CD1c-positive myeloid dendritic cell (primary cell): ENCODE measurements around the gene GGT5.
A peak's percentile ranks its signal among the peaks of the same experiment; 100 is the strongest.
"Not testable (repeated sequence)": the region's sequence is repeated elsewhere in the genome, so short reads cannot be mapped to it uniquely, and the experiment has no call there.

Source experiments
- DNase-seq: peaks from one replicate; pipeline ENCODE4 v3.0.0-alpha.2; 2016; ENCODE audit errors: extremely low spot score

GGT5 gene

DNA sequence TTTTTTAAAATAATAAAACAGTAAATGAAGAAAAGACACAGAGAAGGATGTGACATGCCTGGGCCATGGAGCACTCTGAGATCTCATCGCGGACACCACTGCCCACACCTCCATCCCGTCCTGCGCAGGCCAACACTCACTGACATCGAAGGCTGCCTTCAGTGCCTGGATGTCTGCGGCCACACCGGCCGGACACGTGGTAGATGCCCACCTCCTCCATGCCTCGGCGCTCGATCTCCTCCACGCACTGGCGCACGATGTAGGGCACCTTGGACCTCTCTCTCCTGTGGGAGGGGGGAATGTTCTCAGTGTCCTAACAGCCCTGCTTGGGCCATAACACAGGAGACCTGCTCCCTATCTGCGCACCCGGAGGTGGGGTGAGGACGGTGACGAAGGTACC lies 18.6 kb upstream of the GGT5 start:
- DNase-seq = not testable (repeated sequence)

DNA sequence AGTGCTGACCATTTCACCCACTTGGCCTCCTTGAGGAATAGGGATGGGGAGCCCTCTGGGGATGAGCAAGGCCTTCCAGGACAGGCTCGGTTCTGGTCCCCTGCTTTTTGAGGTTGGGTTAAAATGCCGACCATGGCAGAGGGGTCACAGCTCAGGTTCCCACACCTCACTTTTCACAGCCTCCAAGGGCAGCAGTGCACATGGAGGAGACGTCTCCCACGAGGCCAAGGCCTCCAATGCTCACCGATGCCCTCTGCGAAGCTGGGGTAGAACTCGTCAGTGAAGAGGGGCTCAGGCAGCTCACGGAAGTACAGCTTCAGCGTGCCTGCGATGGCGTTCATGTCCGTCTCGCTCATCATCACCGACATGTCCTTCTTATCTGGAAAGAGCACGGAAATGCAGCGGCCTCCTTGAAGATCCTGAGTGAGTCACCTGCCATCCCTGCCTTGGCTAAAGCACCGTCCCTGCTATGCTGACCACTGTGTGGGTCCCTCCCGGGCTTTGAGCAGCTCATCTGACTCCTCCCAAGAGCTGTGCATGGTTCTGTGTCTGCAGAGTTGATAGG lies 17.4 kb upstream of the GGT5 start:
- DNase-seq = not testable (repeated sequence)

DNA sequence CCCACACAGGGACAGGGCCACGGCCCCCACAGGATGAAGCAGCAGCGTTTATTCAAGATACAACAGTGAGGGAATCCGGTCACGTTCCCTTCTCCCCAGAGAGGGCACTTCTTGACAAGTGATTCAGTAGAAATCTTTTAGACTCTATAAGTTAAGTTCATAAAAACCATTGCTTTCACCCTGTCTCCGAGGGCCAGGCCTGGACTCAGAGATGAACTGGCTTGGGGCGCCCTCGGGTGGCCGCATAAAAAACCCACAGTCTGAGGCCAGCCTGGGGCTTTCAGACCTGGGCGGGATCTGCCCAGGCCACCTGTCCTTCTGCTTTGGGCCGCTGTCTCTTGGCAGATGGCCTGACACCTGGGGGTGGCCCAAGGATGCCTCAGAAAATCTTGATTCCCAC lies 14.6 kb upstream of the GGT5 start:
- DNase-seq = peak; percentile 82

DNA sequence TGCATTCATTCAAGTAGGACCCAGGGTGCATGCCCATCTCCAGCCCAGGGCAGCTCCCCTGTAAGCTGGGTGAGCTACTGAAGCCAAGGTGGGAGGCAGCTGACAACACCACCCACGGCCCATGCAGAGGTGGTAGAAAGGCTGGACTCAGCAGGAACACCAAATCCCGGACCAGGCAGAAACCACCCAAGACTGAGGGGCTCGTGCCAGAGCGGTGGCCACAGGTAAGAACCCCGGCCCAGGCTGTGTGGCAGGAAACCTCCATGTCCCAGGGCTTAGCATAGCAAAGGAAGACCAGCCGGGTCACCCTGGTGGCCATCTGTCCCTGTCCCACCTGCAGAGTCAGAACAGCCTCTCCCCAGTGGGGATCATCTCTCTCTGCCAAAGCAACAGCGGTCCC lies 11.9 kb upstream of the GGT5 start:
- DNase-seq = not testable (repeated sequence)

DNA sequence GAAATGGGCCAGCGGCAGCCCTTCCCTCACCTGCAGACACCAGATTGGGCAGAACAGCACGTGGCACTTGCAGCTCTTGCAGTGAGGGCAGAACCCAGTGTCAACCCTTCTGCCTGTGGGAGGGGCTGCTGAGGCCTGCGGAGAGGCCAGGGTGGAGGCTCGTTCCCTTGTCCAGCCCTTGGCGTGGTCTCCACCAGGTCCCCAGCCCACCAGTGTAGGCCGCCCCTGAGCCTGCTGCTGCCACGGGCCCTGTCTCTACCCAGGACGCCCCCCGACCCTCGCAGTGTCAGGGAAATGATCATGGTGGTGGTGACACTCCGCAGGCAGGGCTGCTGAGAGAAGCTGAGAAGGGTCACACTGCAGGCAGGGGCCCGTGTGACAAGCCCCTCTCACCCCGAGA lies 11.3 kb upstream of the GGT5 start:
- not testable (repeated sequence) for DNase-seq

DNA sequence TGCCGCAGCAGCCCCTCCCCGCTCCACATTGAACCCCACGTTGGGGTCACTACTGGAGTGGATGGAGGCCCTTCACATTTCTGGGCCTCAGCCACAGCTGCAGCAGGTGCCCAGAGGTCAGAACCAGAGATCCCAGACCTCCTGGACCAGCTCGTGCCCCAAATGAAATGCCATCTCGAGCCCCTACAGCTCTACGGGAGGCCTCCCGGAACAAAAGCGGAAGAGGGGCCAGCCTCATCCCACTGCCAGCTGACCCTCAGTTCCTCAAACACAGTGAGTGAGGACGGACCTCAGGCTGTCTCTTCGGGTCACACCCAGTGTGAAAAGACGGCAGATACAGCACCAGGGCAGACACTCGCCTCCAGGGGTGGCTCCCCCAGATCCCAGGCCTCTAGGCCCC lies 8.2 kb upstream of the GGT5 start:
- DNase-seq = not testable (repeated sequence)

DNA sequence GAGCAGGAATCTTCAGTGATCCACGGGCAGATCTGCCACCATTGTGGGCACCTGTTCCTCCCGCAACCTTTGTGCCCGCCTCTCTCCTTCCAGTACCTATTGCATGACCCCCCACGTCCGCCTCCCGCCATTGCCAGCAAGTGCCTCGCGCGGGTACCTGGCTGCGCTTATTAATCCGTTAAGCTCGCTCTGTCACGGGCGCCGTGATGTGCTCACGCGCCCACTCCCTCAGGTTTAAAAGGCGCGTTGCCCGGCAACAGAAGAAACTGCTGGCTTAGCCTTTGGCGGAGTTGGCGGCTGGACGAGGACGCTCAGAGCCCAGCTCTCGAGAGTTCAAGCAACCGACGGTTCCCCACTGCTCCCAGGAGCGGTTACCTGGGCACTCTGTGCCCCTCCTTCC lies 6.4 kb upstream of the GGT5 start:
- not testable (repeated sequence) for DNase-seq

DNA sequence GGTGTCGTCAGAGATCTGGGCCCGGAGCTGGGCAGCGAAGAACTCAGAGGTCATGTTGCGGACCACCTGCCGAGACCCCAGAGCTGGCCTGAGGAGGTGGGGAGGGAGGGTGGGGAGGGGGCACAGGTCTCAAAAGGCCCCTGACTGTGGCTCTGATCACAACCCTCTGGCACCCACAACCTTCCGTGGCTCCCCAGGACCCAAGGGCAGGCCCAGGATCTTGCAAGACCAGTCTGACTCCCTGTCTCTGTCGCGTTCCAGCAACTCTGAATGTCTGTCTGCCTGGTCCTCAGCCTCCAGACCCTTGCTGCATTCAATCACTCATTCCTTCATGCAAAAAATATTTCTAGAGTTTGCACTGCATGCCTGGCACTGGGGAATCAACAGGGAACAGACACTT lies 4.5 kb upstream of the GGT5 start:
- not testable (repeated sequence) for DNase-seq

DNA sequence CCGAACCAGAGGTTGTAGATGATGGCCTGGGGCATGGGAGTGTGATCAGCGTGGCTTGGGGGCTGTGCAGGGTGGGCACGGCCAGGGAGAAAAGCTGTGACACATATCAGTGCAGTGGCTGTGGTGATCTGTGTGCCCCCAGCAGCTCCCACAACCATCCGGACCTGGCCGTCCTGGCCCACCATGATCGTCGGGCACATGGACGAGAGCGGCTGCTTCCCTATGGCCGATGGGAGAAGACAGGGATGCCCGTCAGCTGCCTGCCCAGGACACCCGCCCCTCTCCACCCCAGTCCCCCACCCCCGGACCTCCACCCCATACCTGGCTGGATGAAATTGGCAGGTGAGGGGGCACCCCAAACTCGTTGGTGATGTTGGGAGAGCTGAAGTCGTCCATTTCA lies 3.7 kb upstream of the GGT5 start:
- DNase-seq = not testable (repeated sequence)

DNA sequence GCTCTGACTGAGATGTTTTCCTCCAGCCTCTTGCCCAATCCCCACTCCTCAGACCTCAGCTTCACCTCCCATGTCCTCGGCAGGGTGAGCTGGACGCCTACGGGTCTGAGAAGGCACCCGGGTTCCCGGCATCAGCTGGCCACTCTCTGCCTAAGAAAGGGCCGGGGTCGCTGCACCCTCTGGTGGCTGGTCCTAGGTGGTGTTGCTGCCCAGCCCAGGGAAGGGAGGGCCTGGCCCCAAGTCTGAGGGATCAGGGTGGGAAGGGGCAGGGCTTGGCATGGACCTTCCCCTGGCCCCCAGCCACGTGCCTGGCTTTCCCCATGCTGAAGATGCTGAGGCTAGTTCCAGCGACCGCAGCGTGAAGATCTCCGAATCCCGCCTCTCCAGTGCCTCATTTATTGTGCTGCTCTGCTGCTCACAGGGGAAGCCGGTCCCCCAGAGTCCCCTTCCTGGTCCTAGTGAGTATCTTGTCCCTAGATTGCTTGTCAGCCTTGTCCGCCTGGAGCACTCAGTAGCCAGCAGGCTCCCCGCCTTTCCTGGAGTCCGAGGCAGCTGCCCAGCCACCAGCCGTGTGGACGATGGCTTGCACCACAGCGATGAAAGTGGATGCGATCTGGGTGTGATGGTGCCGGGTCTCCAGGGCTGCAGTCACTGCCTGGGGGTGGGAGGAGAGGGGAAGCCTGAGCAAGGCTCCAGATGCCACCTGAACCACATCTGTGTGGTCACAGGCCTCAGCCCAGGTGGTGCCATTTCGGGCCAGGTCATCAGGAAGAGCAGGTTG lies 2.9 kb upstream of the GGT5 start:
- peak; percentile 84 for DNase-seq

DNA sequence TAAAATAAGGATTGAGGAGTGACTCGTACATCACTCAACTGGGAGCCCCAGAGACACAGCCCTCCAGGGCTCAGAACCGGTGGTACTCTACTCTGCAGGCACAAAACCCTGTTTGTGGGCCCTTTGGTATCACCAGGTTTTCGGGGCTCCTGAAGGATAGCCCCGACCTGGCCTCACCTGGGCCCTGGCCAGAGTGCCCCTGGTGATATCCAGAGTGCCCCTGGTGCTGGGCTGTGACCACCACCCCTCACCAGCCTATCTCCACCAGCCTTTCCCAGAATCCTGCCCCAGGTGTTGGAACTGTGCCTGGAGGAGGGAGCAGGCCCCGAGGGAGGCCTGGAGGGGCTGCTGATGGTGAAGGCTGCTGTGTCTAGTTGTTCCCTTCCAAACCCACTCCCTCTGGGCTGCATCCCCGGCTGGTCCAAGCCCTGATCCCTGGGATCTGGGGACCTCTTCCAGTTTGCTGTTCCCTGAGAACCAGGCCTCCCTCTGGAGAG lies 2.2 kb upstream of the GGT5 start:
- DNase-seq = no peak

DNA sequence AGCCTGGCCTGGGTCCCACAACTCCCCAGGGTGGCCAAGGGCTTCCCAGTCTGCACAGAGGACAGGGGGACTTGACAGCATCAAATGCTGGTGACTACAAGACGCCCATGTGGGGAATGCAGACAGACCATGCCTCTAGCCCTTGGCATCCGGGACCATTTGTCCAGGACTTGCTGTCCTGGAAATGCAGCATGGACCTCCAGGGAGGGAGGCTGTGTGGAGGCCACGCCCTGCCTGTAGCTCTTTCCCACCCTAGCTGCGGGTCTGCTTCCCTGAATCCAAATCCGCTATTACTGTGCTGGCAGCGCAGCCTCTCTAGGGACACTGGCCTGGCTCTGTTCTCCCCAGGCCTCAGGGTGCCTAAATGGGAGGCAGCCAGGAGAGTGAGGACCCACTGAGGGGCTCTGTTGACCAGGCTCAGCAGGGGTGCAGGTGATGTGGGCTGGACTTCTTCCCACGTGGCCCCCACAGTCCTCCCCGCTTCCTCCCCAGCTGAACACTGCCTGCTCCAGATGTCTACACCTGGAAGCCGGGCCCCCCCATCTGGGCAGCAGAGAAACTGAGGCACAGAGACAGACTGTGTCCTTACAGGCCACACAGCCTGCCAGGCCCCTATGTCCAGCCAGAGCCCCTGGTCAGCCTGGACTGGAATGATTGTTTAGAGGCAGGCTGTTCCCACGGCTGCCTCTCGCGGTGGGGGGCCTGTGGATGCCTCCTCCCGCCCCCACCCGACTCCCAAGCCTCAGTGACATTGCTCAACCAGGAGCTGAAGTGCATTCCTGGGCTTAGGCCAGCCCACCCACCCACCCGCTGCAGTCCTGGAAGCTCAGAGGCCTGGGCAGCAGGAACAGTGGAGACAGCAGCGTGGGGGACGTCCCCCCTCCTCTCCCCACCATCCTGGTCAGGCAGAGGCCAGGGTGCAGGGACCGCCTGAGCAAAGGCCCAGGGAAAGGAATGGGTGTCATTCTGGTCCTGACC lies 991 bp upstream of the GGT5 start:
- not testable (repeated sequence) for DNase-seq

DNA sequence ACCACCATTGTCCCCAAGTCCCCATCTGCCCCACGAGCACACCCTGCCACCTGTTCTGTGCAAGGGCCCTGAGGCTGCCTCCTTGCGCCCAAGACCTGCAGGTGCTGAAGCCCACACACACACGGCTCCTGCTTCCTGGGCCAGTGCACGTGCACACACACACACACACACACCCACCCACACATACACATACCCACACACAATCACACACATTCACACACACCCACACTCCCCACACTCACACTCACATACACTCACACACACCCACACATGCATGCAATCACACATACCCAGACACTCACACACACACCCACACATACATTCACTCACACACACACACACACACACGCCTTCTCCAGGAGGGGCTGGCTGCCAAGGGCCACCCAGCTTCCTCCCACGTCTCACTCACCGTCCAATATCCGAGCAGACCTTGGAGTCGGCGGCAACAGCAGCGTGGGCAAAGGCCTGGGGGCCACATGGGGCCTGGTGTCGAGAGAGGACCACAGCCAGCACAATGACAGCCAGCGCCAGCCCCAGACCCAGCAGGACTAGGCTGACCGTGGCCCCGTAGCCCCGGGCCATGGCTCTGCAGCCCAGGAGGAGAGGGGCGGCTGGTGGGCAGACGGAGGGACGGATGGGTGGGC lies 616 bp downstream of the GGT5 start:
- DNase-seq = peak; percentile 31

DNA sequence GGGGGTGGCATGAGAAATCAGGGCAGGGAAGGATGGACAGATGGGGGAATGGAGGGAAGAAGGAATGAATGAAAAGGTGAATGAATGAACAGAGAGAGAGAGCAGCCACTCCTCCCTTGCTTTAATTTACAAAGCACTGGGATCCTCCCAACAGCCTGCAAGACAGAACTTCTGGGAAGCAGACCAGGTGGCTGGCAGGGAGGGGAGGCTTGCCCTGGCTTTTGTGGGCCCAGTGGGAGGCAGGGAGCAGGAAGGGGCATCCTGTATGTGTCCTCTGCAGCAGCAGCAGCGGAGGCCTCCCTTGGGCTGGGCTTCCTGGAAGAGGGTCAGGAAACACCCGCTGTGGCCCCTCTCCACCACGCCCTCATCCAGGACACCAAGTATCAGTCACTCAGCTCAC lies 1.5 kb downstream of the GGT5 start:
- DNase-seq = peak; percentile 21

DNA sequence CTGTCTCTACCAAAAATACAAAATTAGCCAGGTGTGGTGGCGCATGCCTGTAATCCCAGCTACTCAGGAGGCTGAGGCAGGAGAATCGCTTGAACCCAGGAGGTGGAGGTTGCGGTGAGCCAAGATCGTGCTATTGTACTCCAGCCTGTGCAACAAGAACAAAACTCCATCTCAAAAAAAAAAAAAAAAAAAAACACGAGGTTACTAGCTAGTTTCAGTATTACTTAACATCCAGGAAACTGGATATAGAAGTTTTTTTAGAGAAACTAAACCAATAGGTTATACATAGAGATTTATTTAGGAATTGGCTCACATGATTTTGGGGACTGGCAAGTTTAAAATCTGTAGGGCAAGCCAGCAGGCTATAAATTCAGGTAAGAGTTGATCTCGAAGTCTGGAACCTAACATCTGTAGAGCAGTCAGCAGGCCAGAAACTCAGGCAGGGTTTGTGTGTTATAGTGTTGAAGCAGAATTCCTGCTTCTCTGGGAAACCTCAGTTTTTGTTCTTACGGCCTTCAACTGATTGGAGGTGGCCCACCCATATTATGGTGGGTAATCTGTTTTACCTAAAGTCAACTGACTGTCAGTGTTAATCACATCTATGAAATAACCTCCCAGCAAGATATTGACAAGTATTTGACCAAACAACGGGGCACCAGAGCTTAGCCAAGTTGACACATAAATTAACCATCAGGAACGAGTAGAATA lies 3.7 kb downstream of the GGT5 start:
- peak; percentile 46 for DNase-seq

DNA sequence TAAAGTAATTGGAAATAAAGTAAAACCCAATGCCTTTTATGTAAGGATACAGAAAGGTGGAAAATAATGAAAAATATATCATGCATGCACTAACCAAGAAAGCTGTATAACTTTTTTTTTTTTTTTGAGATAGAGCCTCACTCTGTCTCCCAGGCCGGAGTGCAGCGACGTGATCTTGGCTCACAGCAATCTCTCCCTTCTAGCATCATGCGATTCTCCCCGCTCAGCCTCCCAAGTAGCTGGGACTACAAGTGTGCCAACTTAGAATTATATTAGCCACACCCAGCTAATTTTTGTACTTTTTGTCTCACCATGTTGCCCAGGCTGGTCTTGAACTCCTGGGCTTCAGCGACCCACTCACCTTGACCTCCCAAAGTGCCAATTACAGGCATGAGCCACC lies 4.5 kb downstream of the GGT5 start:
- no peak for DNase-seq

DNA sequence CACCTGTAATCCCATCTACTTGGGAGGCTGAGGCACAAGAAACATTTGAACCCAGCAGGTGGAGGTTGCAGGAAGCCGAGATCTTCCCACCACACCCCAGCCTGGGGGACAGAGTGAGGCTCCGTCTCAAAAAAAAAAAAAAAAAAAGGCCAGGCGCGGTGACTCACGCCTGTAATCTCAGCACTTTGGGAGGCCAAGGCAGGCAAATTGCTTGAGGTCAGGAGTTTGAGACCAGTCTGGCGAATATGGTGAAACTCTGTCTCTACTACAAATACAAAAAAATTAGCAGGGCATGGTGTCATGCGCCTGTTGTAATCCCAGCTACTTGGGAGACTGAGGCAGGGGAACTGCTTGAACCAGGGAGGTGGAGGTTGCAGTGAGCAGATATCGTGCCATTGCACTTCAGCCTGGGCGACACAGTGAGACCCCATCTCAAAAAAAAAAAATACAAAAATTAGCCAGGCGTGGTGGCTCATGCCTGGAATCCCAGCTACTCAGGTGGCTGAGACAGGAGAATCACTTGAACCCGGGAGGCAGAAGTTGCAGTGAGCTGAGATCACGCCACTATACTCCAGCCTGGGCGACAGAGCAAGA lies 6.7 kb downstream of the GGT5 start:
- DNase-seq = not testable (repeated sequence)

DNA sequence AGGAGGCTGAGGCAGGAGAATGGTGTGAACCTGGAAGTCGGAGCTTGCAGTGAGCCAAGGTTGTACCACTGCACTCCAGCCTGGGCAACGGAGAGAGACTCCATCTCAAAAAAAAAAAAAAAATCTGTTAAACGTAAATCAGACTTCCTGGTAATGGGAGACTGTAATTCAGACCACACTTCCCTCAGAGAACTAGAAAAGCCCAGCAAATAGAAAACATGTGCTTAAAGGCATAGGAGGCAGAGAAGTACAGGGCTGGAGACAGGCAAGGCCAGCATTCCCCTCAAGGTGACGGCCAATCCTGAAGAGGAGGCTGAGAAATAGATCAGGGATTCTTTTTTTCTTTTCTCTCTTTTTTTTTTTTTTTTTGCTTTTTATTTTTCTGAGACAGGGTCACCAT lies 8.2 kb downstream of the GGT5 start:
- no peak for DNase-seq

DNA sequence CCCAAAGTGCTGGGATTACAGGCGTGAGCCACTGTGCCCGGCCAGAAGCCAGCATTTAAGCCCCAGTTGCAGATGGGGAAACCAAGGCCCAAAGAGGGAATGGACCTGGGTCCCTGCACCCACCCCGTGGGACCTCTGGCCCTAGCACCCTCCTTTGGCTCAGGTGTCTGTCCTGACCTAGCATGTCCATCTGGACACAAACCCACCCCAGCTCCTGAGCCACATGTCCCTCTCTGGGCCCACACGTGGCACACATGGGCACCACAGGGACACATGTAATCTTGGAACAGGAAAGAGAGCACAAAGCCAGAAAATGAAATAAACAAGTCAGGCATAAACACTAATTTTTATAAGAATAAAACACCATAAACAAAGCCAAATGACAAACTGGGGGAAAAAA lies 9.6 kb downstream of the GGT5 start:
- DNase-seq = no peak

DNA sequence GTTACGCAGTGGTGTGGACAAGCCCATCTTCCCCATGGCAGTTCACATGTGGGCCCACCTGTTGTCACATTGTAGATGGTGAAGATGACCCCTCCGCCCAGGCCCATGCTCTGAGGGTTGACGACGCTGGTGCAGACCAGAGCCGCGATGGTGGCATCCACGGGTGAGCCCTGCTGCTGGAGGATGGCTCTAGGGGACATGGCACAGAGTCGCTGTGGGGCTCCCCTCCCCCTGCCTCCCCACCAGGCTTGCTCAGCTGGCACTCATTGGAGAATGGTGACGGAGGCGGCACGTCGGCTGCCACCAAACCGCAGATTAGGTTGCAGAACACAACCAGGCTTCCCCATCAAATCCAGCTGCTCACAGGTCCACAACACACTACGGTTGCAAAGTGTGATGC lies 11.1 kb downstream of the GGT5 start:
- DNase-seq = no peak

DNA sequence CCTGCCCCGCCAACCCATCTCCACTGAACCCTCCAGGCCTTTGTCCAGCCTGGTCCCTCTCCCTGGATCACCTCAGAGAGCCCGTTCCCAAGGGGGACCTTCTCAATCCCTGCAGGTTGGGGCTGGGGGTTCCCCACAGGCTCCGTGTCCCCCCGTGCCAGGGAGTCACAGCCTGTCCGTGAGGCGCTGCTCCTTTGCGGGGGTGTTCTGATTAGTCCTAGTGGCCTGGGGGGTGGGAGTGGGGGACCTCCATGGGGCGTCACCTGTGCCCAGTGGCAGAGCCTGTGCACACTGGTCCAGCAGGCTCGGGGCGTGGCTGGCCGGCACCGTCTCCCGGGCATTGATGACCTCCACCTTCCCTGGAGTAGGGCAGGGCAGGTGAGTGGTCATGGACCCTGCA lies 11.6 kb downstream of the GGT5 start:
- no peak for DNase-seq
